A172 (cell line): ENCODE results near the gene KRTAP10-10. TPM values are rescaled to one million over a fixed set of nuclear protein-coding genes. Genes with fewer than 3 reads are reported as not detected.
"Not testable (repeated sequence)": the region's sequence is repeated elsewhere in the genome, so short reads cannot be mapped to it uniquely, and the experiment has no call there.

Source experiments
- DNase-seq: peaks from one replicate; pipeline ENCODE4 v3.0.0-alpha.2; 2015; ENCODE audit warnings: low spot score
- total RNA-seq: library from RNA; depleted of rRNA; stranded (reverse); fragments of >200 nt; shearing (Covaris generic); gene quantifications from 2 replicates; pipeline ENCODE4 v1.2.3, GENCODE V29; 2014

The KRTAP10-10 gene
- total RNA-seq, 1 experiment from 2014 or later = not detected

GRCh38 chr21:44602463-44602850 is 34.7 kb upstream of the KRTAP10-10 start:
- DNase-seq = no peak

DNA sequence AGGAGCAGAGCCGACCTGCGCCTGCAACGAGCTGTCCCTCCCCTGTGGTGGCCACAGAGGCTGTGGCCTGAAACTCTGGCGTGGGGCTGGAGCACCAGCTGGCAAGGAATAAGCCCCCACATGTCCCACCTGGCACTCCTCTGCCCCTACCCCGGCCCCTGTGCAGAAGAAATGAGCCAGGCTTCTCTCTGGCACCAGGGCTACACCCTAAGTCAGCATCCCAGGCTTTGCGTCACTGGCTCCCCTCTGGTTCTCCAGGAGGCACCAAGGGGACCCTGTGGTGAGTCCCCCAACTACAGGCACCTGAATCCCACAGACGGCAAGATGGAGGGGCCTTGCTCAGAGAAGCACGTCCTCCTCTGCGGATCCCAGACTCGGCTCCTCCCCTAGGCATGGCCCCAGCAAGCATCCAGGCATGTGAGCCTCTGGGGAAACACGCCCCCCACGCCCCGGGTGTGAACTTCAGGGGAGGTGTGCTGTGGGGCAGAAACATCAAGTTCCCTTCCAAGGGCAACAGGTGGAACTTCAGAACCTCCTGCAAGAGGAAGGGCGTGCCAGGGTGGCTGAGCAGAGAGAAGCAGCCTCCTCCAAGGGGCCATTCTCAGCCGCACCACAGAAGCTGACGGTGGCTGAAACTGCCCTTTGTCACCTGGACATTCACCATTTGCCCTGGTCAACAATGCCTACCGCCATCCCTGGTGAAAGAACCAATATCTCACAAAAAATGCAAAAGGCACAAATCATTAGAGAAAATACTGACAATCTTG is 33.9 kb upstream of the KRTAP10-10 start:
- no peak for DNase-seq

DNA sequence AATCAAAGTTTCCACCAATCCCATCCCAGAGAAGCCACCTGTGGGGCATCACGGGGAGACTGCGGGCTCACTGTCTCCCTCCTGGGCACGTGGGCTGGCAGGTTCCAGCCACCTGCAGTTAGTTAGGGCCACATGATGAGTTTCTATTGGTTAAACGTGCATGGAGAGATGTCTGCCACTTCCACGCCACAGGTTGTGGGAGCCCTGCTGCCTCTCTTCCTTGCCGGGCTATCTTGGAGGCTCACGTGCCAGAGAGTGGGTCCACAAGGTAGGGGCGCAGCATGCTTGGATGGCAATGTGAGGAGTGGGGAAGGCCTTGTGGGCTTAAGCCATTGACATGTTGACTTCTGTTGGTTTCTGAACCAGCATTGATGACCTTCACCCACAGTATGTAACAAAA is 33.2 kb upstream of the KRTAP10-10 start:
- no peak for DNase-seq

GRCh38 chr21:44606495-44606894 is 30.7 kb upstream of the KRTAP10-10 start:
- DNase-seq = no peak

GRCh38 chr21:44609193-44609592 is 28.0 kb upstream of the KRTAP10-10 start:
- no peak for DNase-seq

- not testable (repeated sequence) for DNase-seq
Measured at GRCh38 chr21:44610157-44610843, 26.9 kb upstream of the KRTAP10-10 start.

GRCh38 chr21:44611551-44611950 is 25.6 kb upstream of the KRTAP10-10 start:
- DNase-seq = no peak

DNA sequence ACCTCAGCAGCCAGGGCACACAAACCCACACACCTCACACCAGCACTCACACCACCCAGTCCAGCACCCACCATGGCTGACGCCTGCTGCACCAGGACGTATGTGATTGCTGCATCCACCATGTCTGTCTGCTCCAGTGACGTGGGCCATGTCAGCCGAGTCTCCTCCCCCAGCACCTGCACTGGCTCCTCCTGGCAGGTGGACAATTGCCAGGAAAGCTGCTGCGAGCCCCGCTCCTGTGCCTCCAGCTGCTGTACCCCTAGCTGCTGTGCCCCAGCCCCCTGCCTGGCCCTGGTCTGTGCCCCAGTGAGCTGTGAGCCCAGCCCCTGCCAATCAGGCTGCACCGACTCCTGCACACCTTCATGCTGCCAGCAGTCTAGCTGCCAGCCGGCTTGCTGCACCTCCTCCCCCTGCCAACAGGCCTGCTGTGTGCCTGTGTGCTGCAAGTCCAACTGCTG is 25.1 kb upstream of the KRTAP10-10 start, which contains the start of gene KRTAP10-8:
TSS of gene KRTAP10-8 (plus strand) at position 51 of the 458 bp plus-strand sequence. CDS start at position 73, 22 bp downstream.
- DNase-seq = no peak

- no peak for DNase-seq
Measured at GRCh38 chr21:44612669-44613229, 24.4 kb upstream of the KRTAP10-10 start.

GRCh38 chr21:44613386-44614155 is 23.6 kb upstream of the KRTAP10-10 start:
- DNase-seq = no peak

DNA sequence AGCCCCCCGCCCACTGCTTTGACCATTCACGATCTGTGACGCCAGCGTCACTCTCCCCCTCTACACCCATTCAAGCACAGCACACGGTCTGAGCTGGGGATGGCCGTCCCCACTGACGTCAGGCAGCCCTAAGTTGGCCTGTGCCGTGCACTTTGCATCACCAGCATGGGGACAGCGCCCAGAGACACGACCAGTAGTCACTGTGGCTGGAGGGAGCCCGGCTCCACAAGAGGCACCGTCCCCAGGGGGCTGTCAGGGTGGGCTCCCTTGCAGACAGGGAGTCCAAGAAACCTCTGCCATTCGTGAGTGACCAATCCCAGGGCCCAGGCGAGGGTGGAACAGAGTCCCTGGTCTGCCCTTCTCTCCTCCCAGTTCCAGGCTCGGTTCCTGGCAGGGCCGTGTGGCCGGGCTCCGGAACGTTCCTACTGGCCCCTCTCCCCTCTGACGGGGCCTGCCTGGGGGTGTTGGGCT is 23.0 kb upstream of the KRTAP10-10 start:
- DNase-seq = no peak

DNA sequence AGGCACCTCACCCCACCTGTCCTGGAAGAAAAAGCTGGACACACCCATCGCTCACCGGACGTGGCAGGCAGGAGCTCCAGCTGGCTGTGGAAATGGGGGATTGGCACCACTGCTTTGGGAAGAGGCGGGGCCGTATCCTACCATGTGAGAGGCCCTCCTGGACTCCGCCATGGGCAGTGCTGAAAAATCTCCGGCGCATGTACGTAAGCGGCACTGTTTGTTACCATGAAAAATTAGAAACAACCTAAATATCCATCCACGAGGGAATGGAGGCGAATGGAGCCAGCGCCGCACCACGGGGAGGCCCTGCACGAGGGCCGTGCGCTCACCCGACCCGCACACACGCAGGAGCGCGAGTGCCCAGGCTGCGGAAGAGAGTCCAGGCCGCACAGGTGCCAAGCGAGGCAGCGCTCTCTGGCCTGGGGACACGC is 22.2 kb upstream of the KRTAP10-10 start:
- DNase-seq = no peak

GRCh38 chr21:44615466-44615865 is 21.7 kb upstream of the KRTAP10-10 start:
- no peak for DNase-seq

- no peak for DNase-seq
Measured at GRCh38 chr21:44615911-44616590, 21.1 kb upstream of the KRTAP10-10 start.

- DNase-seq = no peak
Measured at GRCh38 chr21:44616591-44616926, 20.6 kb upstream of the KRTAP10-10 start.

DNA sequence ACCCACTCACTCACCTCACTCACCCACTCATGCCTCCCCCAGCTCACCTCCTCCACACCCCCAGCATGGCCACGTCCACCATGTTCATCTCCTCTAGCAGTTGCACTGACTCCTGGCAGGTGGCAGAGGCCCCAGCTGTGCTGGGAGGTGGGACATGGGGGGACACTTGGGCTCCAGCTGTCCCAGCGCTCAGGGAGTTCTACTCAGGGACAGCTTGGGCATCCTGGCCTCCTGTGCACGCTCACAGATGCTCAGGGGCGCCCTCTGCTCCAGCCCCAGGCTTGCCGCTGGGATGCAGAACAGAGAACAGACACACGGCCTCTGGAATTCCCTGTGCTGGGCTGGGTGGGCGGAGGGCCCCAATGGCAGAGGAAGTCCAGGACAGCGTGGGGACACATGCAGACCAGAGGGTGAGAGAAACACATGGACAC is 20.1 kb upstream of the KRTAP10-10 start:
- DNase-seq = no peak

DNA sequence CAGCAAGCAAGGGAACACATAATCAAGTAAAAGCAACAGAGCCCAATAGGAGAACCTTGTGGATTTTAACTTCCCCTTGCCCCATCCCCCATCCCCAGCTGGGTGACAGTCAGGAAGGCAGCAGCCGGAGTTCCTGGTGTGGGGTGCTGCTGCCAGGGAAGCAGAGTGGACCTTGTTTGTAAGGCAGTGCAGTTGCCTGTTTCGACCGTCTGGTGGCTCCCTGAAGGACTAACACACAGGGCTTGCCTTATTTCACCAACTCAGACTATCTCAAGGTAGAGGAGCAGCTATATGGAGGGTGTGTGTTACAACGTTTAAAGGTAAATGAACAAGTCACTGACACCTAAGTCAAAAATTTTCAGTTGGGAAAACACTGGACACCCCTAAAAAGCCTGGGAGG is 18.7 kb upstream of the KRTAP10-10 start:
- DNase-seq = no peak

- DNase-seq = no peak
Measured at GRCh38 chr21:44618909-44619308, 18.2 kb upstream of the KRTAP10-10 start.

DNA sequence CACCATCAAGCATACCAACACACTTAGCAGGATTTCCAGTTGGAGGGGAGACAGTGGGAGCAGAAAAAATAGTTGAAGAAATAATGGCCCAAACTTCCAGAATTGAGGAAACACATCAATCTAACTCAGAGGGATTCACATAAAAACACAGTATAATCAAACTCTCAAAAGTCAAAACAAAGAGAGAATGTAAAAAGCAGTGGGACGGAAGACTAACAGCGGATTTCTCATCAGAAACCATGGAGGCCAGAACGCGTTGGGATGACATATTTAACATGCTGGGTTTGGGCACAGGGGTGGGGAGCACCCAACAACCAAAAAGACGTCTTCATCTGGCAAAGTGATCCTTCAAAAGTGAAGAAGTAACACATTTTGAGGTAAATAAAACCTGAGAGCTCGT is 17.3 kb upstream of the KRTAP10-10 start:
- no peak for DNase-seq

DNA sequence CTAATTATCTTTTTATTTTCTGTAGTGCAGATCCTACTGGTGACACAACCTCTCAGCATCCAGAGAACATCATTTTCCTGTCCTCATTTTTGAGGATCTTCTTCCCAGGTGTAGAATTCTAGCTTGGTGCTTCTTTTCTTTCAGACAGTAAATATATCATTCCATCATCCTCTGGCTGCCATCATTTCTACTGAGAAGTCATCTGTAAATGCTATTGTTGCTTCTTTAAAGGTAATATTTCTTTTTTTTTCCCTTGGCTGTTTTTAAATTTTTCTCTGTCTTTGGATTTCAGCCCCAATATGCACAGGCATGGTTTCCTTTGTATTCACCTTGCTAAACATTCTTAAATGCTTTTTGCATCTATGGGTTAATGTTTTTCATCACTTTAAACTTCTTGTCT is 13.6 kb upstream of the KRTAP10-10 start:
- no peak for DNase-seq

GRCh38 chr21:44625756-44626155 is 11.4 kb upstream of the KRTAP10-10 start:
- DNase-seq = no peak
